GM23248 (cell line): ENCODE data around the gene SEC16A.

Experiments
- EZH2 ChIP-seq: fragments of 200-600 bp; sonication (generic); IDR thresholded peaks from 2 replicates; pipeline ENCODE4 v1.6.1; 2018; ENCODE audit warnings: antibody characterized with exemption, mild to moderate bottlenecking; ENCODE audit not compliant: insufficient read depth, poor library complexity, severe bottlenecking
- EZH2phosphoT487 ChIP-seq: fragments of 200-600 bp; sonication (generic); IDR thresholded peaks from 2 replicates; pipeline ENCODE4 v1.6.1; 2018; ENCODE audit warnings: antibody characterized with exemption, moderate library complexity, mild to moderate bottlenecking, low read depth; ENCODE audit not compliant: insufficient read depth

DNA sequence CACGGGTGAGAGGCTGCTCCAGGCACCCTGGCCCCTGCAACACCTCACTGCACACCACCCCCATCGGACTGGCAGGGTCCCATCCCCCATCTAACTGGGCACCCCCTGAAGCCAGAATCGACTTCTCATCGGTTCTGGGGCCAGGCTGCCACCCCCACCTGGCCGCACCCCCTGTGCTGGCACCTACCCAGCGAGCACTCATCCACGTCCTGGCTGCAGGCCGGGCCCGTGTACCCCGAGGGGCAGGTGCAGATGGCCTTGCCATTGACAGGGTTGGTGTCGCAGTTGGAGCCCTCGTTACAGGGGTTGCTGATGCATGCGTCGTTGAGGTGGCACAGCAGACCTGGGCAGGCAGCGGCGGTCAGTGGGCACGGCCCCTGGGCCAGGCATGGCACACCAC lies 35.1 kb upstream of the SEC16A start:
- TF ChIP-seq EZH2 (no peak), EZH2phosphoT487 (no peak)
